ENCODE measurements around the gene MATN1.

MATN1 gene

DNA sequence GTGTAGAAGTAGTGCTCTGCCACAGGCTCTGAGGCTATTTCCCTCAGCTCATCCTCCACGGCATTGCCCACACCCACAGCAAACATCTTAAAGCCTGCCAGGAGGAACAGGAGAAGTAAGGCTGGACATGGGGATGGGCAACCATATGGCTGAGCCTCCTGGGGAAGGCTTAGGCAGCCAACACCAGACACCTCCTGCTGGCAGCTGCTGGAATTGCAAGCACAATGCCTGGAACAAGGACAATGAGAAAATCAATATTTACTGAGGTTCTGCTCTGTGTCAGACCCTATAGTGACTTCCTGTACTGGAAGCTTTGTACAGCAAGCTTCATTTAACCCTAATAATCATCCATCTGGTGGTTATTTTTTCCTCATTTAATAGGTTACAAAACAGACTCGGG is 8.2 kb downstream of the MATN1 start:
- DNase-seq, result no peak

DNA sequence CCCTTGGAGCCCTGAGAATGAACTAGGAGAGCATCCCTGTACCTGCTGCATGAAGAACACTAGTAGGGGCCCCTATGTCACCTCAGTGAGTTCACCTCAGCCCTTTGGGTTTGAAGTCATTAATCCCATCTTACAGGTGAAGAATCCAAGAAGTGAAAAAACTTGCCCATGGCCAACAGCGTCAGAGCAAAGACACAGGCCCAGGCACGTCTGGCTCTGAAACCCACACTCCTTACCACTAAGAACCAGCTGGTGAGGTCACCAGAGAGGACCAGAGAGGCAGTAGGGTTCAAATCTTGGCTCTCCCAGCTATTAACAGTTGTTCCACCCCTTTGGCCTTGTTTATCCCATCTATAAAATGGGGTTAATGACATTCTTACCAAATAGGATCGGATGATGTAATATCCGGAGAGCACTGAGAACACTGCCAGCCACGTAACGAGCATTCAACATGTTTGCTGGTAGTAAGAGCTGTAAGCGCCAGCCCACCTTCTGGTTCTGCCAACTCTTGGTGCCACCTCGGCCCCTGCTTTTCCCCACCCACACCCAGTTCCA is 8.8 kb downstream of the MATN1 start:
- DNase-seq, result no peak

GRCh38 chr1:30714025-30714424 is 9.4 kb downstream of the MATN1 start:
- no peak for DNase-seq

DNA sequence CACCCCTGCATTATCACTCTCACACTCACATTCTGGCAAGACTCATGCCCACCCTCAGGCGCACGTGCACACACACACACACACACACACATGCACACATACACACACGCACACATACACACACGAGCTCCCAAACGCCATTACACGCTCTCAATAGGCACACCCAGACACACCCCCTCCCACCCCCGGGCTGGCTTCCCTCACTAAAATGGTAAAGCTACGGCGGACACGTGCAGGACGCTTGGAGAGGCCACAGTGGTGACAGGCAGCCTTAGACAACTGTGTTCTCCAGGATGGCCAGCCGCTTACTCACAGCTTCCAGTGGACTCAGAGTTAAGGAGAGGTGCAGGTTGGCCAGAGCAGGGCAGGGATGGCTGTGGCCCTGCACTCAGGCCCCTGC is 10.1 kb downstream of the MATN1 start:
- no peak for DNase-seq

- DNase-seq, result no peak
These were observed 10.8 kb downstream of the MATN1 start for GRCh38 chr1:30712583-30712982.

DNA sequence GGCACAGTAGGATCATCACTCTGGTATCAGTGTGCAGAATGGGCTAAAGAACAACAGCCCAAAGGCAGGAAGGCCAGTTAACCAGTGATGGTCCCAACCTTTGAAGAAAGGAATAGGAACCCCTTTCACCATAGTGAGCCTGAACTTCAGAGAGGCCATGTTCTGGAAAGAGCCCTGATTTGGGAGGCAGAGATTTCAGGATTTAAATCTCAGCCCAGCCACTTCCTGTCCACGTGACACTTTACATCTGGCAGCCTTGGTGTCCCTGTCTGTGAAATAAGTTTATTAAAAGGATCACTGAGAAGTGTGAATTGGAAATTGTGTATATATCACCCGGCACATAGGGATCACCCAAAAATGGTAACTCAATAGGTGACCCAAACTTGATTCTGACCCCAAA is 13.0 kb downstream of the MATN1 start:
- DNase-seq, result no peak

- no peak for DNase-seq
These were observed 15.0 kb downstream of the MATN1 start for GRCh38 chr1:30708361-30708728.

DNA sequence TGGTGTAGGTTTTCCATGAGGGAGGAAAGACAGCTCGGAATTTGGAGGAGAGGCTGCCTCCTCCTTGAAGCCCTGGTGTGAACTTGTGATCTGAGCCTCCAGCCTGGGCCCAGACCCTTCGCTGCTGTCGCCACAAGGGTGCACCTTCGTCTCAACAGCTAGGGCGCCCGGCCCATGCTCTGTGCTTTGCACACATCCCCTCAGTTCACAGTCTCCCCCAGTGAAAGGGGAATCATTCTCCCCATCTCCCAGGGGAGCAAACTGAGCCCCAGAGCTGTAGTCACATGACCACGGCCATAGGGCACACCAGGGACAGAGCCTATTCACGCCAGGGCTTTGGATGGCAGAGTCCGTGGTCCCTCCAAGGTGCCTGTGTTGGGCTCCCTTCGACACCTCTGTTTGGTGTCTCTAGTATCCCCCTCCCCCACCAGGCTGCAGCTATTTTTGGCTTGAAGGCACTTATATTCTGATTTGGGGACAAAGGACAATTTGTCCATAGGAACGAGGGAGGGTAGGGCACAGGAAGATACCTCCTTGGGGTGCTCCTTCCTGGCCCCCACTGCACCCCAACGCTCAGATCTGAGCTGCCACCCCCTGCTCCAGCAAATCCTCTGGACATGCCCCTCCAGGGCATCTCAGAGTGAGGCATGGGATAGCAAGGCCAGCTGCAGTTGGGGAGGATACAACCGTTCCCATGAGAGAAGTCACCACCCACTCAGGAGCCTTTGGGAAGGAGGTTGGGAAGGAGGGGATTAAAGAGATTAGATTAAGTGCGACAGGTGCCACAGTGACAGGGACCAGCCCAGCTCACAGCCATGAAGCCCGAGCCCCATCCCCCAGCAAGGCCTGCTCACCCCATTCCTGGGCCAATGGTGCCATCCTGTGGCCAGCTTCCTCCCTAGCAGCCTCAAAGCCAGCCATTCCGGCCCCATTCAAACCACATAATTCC is 15.7 kb downstream of the MATN1 start:
- peak; percentile 48 for DNase-seq

GRCh38 chr1:30706528-30706927 is 16.9 kb downstream of the MATN1 start:
- DNase-seq, result no peak

GRCh38 chr1:30705698-30706097 is 17.7 kb downstream of the MATN1 start:
- no peak for DNase-seq

DNA sequence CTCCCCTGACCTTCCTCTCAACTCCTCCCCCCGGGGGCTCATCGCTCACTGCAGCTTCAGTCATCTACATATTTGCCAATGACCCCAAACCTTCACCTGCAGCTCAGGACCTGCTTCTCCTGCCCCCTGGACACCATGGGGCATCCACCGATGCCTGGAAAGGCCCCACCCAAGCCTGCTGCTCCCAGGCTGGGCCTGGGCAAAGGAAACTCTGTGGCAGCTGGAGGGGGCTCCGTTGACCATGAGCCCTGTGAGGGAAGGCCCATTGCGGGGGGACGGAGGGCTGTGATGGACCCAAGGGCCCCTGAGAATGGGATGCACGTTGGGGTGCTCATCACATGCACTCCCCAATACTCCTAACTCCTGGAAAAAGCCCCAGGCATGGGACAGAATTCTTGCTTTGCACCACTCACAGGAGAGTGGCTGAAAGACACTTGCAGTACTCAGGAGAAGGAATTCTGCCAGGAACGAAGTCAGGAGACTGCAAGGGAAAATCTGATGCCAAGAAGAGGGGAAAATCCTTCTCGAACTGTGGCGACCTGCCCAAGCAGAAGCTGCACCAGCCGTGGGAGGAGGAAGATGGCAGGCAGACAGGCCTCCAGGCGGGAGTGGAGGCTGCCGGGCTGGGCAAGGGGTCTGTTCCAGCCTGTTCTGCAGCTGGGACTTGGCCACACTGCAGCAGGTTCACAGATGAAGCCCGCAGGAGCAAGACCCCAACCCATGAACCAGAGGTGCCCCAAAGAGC is 18.4 kb downstream of the MATN1 start:
- no peak for DNase-seq

- no peak for DNase-seq
These were observed 19.1 kb downstream of the MATN1 start for GRCh38 chr1:30704271-30704670.

DNA sequence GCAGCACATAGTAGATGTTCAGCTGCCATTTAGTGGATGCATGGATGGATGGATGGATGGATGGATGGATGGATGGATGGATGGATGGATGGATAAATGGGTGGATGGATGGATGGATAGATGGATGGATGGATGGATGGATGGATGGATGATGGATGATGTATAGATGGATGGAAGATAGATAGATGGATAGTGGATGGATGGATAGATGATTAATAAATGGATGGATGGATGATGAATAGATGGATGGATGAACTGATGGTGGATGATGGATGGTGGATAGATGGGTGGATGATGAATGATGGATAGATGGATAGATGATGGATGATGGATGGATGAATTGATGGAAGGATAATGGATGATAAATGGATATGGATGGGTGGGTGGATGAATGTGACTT is 20.6 kb downstream of the MATN1 start:
- no peak for DNase-seq

DNA sequence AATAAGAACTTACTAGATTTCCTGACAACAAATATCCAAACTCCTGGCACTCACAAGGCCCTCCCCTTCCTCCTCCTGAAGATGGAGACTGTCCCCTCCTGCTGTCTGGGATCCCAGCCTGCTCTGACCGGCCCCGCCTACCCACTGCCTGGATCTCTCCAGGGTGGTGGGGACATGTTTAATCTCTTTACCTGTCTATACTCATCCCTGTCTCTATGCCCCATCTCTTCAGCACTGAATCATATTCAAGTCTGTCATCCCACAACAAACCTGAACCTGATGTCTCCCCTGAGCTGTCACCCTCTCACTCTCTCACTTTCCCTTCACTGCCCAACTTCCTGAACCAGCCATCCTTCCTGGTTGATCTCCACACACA is 22.1 kb downstream of the MATN1 start:
- no peak for DNase-seq

DNA sequence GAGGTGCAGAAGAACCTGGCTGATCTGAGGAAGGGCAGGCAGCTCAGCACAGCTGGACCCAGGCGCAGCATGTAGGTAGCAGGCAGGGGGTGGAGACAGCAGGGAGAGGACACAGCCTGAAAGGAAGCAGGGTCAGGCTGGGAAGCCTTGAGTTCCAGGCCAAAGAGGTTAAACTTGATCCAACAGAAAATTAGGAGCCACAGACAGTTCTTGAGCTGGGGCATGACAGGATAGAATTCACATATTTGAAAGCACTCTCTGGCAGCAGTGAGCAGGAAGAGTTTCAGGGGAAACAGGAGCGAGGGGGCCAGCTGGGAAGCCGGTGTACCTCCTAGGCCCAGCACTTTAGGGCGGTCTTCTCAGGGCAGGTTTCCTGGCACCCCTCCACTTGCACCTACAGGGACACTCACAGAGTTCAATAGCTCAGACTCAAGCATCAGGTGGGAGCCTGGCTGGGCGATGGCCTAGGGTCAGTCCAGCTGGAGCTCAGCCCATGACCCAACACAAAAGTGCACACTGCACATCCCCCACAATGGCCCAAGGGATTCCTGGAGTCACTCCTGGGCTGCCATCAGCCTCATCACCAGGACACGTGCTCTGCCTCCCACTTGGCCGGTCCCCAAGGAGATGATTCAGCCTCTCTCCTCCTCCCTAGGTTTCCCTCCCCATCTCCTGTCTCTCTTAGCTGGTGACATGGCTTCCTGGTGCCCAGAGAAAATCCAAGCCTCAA is 22.7 kb downstream of the MATN1 start:
- DNase-seq, result no peak

GRCh38 chr1:30699762-30700161 is 23.6 kb downstream of the MATN1 start:
- DNase-seq, result no peak

DNA sequence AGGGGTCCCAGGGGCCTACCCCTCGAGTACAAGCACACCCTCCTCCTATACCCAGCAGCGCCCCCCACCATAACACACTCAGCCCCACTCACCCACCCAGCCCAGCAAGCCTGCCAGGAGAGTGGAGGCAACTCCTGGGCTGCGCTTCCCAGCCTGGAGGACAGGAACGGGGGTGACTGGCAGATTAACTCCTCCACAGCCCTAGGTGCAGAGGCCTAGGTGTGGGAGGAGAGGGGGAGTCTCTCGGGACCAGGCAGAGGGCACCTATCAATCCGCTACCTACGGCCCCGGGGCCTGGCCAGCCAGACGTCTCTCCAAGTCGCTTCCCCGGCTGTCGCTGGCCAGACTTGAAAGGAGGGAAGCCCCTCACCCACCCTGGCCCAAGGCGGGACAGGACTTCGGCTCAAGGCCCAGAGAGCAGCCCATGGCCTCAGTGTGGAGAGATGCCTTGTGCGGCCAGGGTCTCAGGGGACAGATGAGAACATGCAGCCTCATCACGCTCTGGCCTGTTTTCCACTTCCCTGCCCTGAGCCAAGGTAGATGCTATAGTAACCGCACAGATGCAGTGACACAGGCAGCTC is 24.9 kb downstream of the MATN1 start:
- no peak for DNase-seq

DNA sequence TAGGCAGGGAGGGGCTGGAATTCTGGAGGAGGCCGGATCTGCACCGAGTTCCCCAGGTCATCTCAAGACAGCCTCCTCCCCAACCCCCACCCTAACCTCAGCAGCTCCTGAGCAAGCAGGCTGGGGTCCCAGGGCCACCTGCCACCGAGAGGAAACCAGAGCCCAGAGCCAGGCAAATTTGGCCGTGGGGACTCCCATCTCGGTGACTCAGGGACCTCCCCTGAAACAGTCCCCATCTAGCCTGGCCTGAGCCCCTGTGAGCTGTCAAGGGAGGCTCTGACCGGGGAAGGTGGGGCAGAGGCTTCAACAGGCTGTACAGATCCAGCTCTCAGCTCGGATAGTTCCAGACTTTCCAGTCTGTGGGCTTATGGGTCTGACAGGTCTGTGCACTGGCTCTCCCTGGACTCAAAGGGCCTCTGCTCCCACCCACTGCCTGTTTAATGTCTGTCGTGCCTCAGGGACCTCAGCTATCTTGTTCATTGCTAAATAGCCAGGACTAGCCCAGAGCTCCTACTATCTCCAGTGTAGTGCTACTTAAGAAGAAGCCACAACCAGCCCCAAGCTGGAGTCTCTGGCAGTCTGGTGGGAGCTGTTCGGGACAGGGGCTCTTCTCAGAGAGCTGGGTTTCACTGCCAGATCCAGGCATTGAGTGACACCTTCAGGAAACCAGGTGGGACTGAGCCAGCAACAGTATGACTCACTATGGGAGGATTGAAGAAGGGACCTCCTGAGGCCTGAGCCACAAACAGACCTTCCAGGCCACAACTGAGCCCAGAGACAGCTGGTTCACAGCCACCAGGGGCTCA is 25.6 kb downstream of the MATN1 start:
- no peak for DNase-seq

DNA sequence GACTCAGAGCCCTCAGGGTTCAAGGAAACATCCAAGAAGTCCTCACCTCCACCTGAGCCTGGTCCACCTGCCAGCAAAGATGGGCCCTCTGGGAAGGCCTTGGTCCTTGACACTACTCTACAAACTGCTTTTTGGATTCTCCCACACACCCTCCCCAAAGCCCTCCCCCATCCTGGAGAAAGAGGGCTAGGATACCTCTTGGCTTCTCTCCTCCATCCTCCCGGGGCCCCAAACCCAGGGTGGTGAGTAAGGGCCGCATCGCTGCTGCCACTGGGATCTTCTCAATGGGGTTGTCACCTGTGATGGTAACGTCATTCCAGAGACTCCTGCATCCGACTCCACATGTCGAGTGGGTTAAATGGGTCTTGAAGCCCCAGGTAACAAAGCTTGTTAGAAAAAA is 26.6 kb downstream of the MATN1 start:
- no peak for DNase-seq

- DNase-seq, result no peak
These were observed 27.9 kb downstream of the MATN1 start for GRCh38 chr1:30695439-30695841.

DNA sequence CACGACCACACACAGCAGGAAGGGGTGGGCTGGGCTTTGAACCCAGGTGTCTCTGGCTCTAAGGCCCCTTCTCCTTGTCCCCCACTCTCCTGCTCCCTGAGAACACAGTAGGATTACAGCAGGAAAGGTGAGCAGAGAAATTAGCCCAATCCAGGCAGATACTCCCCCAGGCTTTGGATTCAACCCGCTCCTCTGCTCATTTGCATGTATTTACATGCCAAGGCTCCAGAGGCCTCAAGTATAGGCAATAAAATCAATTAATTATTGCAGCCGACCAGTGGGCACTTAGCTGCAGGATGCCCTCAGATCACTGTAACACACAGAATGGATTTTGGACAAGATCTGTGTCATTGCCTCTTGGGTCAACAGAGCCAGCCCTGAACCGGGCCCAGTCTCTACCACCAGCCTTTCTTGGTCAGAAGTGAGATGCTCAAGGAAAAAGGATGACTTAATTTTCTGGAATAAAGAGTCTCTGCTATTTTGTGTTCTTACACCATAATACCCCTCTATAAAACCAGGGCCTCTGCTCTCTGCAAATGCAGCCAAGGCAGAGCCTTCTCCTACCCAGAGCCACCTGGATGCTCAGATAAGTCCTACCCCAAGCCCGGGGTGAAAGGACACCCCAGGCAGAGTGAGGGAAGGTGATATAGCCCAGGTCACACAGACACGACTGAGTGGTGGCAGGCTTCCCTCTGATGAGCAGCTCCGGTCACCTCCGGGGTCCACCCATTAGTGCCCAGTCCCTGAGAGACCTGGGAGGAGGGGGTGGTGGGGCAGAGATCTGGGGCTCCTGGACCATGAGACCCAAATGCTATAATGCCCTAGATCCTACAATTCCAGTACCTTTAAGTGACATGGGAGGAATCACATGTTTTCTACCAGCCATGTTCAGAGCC is 28.9 kb downstream of the MATN1 start:
- DNase-seq, result no peak

Data from activated gamma-delta T cell treated with Interleukin-2 at 50 U/mL for 16 hours (primary cell).